IPS-18a (cell line): Measurements from ENCODE around the gene TBC1D22A.
"Not testable (repeated sequence)": the region's sequence is repeated elsewhere in the genome, so short reads cannot be mapped to it uniquely, and the experiment has no call there.

Experiments
- H3K27ac ChIP-seq: one replicate; pipeline ENCODE4 v1.5.1; 2013; ENCODE audit warnings: low read length
- H3K27me3 ChIP-seq: one replicate; pipeline ENCODE4 v1.6.1; 2013; ENCODE audit warnings: mild to moderate bottlenecking, low read length; ENCODE audit not compliant: control insufficient read depth, insufficient read depth
- H3K36me3 ChIP-seq: one replicate; pipeline ENCODE4 v1.6.1; 2013; ENCODE audit warnings: low read depth, low read length; ENCODE audit not compliant: control insufficient read depth
- H3K4me1 ChIP-seq: one replicate; pipeline ENCODE4 v1.6.1; 2013; ENCODE audit warnings: low read depth, low read length; ENCODE audit not compliant: control insufficient read depth
- H3K4me3 ChIP-seq: one replicate; pipeline ENCODE4 v1.5.1; 2013; ENCODE audit warnings: low read length
- H3K9ac ChIP-seq: one replicate; pipeline ENCODE4 v1.6.1; 2013; ENCODE audit warnings: mild to moderate bottlenecking, low read length, moderate library complexity
- H3K9me3 ChIP-seq: one replicate; pipeline ENCODE4 v1.6.1; 2013; ENCODE audit warnings: low read depth, low read length; ENCODE audit not compliant: control insufficient read depth

The TBC1D22A gene

GRCh38 chr22:47160781-47161520, 398.5 kb downstream of the TBC1D22A start:
- Histone ChIP-seq H3K36me3 (no peaks in the 10 kb centered on the region), H3K9ac (no peak overlapping the region), H3K27ac (no peak overlapping the region), H3K4me1 (no peaks in the 10 kb centered on the region), H3K4me3 (no peak overlapping the region), H3K9me3 (no peaks in the 10 kb centered on the region), H3K27me3 (no peaks in the 10 kb centered on the region)

DNA sequence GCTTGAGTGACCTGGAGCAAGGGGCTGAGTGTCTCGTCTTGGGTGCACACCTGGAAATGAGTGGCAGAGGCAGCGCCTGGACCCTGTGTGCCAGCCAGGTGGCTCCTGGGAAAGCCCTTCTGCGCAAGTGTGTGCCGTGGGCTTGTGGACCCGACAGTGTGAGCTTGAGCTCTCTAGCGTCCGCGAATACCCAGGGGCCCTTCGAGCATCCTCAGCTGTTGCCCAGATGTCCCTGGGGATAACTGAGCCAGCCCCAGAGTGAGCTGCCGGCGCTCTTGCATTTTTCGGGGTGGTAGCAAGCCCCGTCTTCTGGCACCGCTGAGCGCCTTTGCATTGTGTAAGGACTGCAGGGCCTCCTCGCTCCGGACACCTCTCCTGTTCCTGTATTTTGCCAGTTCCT, 399.2 kb downstream of the TBC1D22A start:
- Histone ChIP-seq H3K27me3 (no peaks in the 10 kb centered on the region), H3K27ac (no peak overlapping the region), H3K36me3 (no peaks in the 10 kb centered on the region), H3K9ac (no peak overlapping the region), H3K4me1 (no peaks in the 10 kb centered on the region), H3K4me3 (no peak overlapping the region), H3K9me3 (no peaks in the 10 kb centered on the region)

DNA sequence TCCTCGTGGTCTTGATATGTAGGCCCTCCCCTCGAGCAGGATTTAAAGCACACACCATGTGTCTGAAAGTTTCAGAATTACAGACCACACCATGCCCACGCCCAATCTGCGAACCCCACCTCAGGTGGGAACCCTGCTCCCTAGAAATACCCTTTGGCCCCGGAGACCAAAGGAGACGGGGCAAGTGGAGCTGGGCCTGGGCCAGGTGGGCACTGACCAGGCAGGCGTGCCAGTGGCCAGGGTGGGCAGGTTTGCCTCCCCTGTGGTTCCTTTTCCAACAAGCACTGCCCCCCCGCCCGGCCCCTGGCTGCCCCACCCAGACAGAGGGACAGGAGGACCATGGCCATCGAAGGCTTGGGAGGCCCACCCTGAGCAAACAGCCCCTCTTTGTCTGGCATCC, 400.4 kb downstream of the TBC1D22A start:
- Histone ChIP-seq H3K27ac (no peak overlapping the region), H3K36me3 (no peaks in the 10 kb centered on the region), H3K4me3 (no peak overlapping the region), H3K4me1 (no peaks in the 10 kb centered on the region), H3K27me3 (no peaks in the 10 kb centered on the region), H3K9me3 (no peaks in the 10 kb centered on the region), H3K9ac (no peak overlapping the region)

DNA sequence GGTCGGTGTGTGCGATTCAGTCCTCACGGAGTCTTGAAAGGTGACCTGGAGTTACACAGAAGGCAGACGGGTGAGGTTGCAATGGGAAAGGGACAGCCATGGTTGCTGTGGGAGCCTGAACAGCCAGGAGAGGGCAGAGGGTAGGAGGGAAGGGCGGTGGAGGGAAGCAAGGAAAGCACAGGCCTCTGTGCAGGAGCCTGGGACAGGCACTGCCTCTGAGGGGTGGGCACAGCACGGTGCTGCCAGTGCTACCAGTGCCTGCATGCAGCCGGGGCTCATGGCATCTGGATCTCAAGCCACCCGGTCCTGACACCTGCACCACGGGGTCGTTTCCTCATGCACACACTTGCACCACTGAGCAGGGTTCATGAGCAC, 401.0 kb downstream of the TBC1D22A start:
- Histone ChIP-seq H3K36me3 (no peaks in the 10 kb centered on the region), H3K9ac (no peak overlapping the region), H3K9me3 (no peaks in the 10 kb centered on the region), H3K27me3 (no peaks in the 10 kb centered on the region), H3K4me1 (no peaks in the 10 kb centered on the region), H3K27ac (no peak overlapping the region), H3K4me3 (no peak overlapping the region)

DNA sequence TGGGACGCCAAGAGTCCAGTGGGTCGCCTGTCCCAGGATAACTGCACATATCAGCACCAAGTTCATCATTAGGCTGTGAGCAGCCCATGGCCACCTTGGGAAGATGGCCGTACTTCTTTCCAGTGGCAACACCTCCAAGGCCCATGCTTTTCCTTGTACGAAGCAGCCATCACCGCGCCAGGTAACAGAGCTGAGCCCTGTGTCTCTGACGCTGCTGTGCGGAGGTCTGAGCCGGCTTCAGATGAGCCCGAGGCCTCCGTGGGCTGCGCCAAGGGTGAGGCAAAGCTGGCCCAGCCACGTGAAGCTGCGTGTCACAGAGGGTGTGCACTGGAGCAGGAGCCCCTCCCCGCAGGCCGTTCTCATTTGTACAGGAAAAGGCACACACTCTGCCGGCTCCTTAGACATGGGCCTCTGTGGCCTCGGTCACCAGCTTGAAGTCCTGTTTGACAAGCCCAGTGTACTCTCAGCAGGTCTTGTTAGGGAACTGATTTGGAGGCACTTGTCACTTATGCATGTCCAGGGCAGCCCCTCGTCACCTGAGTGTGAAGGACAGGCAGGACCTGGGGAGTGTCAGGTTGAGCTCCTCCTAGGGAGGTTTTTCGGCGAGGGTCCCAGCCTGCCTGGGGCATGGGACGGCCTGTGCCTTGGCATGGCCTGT, 401.5 kb downstream of the TBC1D22A start:
- Histone ChIP-seq H3K27me3 (no peaks in the 10 kb centered on the region), H3K27ac (no peak overlapping the region), H3K9me3 (no peaks in the 10 kb centered on the region), H3K9ac (no peak overlapping the region), H3K36me3 (no peaks in the 10 kb centered on the region), H3K4me1 (no peaks in the 10 kb centered on the region), H3K4me3 (no peak overlapping the region)

- no peak overlapping the region for H3K4me3 ChIP-seq
- H3K4me1 ChIP-seq, result no peaks in the 10 kb centered on the region
- no peaks in the 10 kb centered on the region for H3K36me3 ChIP-seq
- H3K9ac ChIP-seq, result no peak overlapping the region
- no peaks in the 10 kb centered on the region for H3K27me3 ChIP-seq
- H3K27ac ChIP-seq, result no peak overlapping the region
- H3K9me3 ChIP-seq, result no peaks in the 10 kb centered on the region
Observed at GRCh38 chr22:47164514-47165337, 402.3 kb downstream of the TBC1D22A start.

DNA sequence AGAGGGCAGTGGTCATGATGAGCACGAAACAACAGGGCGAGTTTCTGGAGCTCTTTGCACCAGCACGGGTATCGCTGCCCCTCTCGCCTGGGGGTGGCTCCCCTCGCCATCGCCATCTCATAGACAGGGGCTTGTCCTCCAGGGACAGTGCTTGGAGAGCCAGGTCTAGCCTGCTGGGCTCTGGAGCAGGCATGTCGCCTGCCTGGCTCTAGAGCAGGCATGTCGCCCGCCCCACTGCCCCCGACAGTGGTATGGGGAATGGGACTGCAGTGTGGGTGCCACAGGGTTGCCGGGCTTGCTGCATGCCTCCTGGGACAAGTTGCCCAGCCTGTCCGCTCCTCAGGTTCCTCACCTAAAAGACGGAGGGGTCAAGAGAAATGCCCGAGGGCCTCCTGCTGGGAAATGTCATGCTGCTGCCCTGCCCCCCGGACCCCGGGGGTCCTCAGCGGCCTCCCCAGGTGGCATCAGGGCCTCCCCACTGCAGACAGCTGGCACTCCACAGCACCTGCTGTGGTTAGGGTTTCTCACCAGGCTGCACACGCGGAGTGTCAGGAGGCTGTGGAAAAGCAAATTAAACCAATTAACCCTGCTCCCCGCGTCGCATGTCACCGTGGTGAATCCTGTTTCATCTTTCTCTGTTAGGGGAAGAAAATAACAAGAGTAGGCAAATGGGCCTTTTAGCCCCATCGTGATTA, 403.0 kb downstream of the TBC1D22A start:
- Histone ChIP-seq H3K4me3 (no peak overlapping the region), H3K27ac (no peak overlapping the region), H3K4me1 (no peaks in the 10 kb centered on the region), H3K27me3 (no peaks in the 10 kb centered on the region), H3K9me3 (no peaks in the 10 kb centered on the region), H3K36me3 (no peaks in the 10 kb centered on the region), H3K9ac (no peak overlapping the region)

- Histone ChIP-seq H3K27ac (no peak overlapping the region), H3K4me3 (no peak overlapping the region), H3K4me1 (no peaks in the 10 kb centered on the region), H3K36me3 (no peaks in the 10 kb centered on the region), H3K9me3 (no peaks in the 10 kb centered on the region), H3K27me3 (no peaks in the 10 kb centered on the region), H3K9ac (no peak overlapping the region)
Observed at GRCh38 chr22:47166033-47166404, 403.6 kb downstream of the TBC1D22A start.

GRCh38 chr22:47166446-47167016, 404.1 kb downstream of the TBC1D22A start:
- Histone ChIP-seq H3K4me1 (no peaks in the 10 kb centered on the region), H3K9ac (no peak overlapping the region), H3K36me3 (no peaks in the 10 kb centered on the region), H3K4me3 (no peak overlapping the region), H3K27me3 (no peaks in the 10 kb centered on the region), H3K9me3 (no peaks in the 10 kb centered on the region), H3K27ac (no peak overlapping the region)

DNA sequence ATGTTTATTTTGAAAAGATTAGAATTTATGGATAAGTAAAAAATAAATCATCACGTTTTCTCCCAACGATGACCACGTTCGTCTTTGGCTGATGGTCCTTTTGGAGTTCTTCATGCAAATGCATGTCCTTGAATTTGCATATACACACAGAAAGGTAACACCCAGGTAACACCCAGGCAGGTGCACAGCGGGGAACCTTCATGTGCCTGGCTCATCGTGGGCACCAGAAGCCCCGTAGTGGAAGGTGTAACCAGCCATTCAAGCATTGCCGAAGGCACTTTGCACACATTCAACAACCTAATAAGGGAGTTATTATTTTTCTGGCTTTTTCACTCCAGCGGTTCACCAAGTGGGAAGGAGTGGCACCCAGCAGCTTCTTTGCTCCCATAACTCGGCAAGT, 404.6 kb downstream of the TBC1D22A start:
- Histone ChIP-seq H3K4me3 (no peak overlapping the region), H3K27me3 (no peaks in the 10 kb centered on the region), H3K4me1 (no peaks in the 10 kb centered on the region), H3K36me3 (no peaks in the 10 kb centered on the region), H3K27ac (no peak overlapping the region), H3K9ac (no peak overlapping the region), H3K9me3 (no peaks in the 10 kb centered on the region)

- H3K36me3 ChIP-seq, H3K27ac ChIP-seq, H3K4me1 ChIP-seq, H3K9ac ChIP-seq, H3K27me3 ChIP-seq, H3K9me3 ChIP-seq, H3K4me3 ChIP-seq: not testable (repeated sequence)
Observed at GRCh38 chr22:47167921-47168320, 405.5 kb downstream of the TBC1D22A start.
